ENCODE measurements around the gene GPR179.

DNA sequence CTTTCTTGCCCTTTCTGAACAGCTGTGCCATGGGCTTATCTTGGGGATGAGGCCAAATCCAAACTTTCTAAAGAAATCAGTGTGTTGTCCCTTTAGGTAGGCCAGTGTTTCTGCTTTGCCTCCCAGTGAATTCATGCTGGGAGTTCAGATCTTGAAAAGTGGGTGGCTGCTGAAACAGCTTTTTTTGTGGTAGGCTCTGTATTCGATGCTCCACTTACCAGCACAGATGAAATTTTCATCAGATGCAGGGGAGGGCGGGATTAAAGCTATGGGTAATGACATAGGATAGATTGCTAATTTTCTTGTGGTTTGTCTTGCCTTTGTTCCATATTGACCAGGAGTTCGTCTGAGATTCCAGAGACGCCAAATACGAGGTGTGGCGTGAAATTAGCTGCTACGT, 10.7 kb upstream of the GPR179 start:
- TF ChIP-seq POLR2A (IDR thresholded peaks at IDR 0.05) = no peak
- TF ChIP-seq, protein P1, sequence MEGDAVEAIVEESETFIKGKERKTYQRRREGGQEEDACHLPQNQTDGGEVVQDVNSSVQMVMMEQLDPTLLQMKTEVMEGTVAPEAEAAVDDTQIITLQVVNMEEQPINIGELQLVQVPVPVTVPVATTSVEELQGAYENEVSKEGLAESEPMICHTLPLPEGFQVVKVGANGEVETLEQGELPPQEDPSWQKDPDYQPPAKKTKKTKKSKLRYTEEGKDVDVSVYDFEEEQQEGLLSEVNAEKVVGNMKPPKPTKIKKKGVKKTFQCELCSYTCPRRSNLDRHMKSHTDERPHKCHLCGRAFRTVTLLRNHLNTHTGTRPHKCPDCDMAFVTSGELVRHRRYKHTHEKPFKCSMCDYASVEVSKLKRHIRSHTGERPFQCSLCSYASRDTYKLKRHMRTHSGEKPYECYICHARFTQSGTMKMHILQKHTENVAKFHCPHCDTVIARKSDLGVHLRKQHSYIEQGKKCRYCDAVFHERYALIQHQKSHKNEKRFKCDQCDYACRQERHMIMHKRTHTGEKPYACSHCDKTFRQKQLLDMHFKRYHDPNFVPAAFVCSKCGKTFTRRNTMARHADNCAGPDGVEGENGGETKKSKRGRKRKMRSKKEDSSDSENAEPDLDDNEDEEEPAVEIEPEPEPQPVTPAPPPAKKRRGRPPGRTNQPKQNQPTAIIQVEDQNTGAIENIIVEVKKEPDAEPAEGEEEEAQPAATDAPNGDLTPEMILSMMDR (IDR thresholded peaks at IDR 0.05 in 4 of 5, conservative IDR thresholded peaks at IDR 0.05 in 1 of 5) = no peak
